ENCODE data around the gene ATP8A1.

GRCh38 chr4:42609051-42609450 lies 47.9 kb downstream of the ATP8A1 start:
- TF ChIP-seq MYC (IDR thresholded peaks at IDR 0.05; ENCODE audit: low read depth, low read length) (no peak), CTCF (IDR thresholded peaks at IDR 0.05; ENCODE audit: low read depth, low read length) (no peak)

Measured in NB4 (cell line).